DMS114 treated with DMSO at 0.1 percent for 48 hours (cell line): ENCODE data around the gene CDK12.

Experiments used
- DNase-seq: peaks from one replicate; lab custom pipeline; 2025; ENCODE audit not compliant: unreplicated experiment; lab: John Stamatoyannopoulos, UW

CDK12 gene

GRCh38 chr17:39548494-39549225, 87.4 kb downstream of the CDK12 start:
- DNase-seq, result no peak

- no peak for DNase-seq
These were observed 88.7 kb downstream of the CDK12 start for GRCh38 chr17:39549747-39550573.

GRCh38 chr17:39551879-39552278, 90.6 kb downstream of the CDK12 start:
- DNase-seq, result no peak

DNA sequence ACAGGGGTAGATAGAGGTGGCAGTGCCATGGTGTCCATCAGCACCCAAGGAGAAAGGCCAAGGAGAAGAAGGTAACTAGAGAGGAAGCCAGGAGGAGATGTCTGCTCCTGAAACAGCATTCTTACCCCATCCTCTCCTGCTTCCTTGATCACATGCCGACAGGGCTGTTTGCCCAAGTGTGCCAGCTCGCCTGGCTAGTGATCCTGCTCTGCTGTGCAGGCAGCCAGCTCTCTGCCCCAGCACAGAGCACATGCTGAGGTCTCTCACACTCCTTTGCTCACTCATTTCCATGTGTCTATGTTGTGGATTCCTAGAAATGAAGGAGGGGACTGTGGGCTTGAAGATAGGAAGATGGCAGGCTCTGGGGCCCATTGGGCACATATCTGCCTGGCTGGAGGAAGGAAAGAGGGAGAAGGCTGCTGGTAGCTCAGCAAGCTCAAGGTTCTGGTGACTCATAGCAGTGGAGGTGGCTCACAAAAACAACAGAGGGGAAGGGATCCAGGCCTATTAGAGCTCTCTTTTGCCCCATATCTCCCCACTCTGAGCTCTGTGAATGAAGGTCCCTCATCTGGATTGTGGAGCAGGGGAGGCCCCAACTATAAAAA, 92.2 kb downstream of the CDK12 start:
- DNase-seq, result no peak

- DNase-seq, result no peak
These were observed 94.1 kb downstream of the CDK12 start for GRCh38 chr17:39555368-39555767.

- no peak for DNase-seq
These were observed 95.1 kb downstream of the CDK12 start for GRCh38 chr17:39556423-39556822.

- DNase-seq, result no peak
These were observed 101.1 kb downstream of the CDK12 start for GRCh38 chr17:39562395-39562794.

- DNase-seq, result no peak
These were observed 101.7 kb downstream of the CDK12 start for GRCh38 chr17:39562976-39563375.

DNA sequence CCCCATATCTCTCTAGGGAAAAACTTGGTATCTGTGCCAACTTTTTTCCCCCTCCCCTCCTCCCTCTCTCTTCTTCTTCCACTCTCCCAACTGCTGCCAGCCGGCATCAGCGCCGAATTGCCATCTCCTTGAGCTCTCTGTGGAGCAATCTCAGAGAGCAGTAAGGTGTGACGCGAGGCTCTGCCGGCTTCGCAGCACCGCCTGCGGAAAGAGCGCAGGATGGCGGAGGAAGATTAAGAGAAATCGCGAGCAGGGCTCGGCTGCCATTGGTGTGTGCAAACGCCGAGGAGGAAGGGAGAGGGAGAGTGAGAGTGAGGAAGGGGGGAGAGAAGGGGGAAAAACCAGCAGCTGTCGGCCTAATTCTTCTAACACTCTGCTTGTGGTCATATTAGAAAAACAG, 102.2 kb downstream of the CDK12 start:
- no peak for DNase-seq

- no peak for DNase-seq
These were observed 103.0 kb downstream of the CDK12 start for GRCh38 chr17:39564211-39564848.

GRCh38 chr17:39566094-39566850, 105.0 kb downstream of the CDK12 start:
- no peak for DNase-seq

DNA sequence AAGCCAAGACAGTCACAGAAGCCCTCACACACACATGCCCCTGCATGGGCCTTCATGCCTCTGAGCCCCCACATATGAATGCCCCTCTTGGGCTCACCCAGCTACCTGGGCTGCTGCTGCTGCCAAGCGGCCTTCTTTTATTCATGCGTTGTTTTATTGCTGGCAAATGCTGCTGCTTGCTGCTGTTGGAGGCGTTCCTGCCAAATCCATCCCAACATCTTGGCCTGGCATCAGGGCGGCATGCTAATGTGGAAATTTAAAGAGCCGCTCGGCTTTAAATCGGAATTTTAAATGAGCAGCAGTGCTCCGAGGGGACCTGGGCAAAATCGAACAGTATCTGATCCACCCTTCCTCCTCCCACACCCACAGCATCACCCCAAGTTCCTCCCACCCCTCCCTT, 107.4 kb downstream of the CDK12 start:
- no peak for DNase-seq

DNA sequence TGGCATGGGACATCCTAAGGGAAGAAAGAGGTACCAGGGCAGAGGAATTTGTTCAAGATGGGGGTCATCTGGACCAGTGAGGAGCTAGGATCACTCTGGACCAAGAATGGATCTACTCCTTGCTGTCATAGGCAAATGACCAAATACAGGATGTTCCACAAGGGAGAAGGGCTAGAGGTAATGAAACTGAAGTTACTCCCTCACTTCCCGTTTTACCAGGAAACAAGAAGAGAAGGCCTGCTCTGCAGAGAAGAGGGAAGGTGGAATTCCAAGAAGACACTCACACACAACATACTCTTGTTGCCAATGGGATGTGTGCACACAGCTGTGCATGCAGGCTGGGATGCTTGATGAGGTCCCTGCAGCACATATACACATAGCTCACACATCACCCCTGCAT, 107.8 kb downstream of the CDK12 start:
- no peak for DNase-seq

DNA sequence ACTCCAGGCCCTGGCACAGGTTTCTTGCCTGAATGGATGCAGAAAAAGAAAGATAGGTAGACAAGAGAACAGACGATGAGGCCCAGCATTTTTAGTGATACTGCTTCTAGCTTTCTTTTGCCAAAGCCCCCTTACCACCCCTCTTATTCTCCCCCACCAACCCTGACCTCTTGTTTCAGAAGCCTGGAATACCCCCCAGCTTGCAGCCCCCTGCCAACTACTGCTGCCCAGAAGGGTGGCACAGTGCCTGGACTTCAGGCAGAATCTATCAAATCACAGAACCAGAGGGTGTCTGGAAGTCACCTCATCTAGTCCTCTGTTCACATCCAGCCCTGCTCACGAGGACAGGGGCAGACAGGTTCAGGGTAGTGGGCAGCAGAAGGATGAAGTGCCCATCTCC, 110.8 kb downstream of the CDK12 start:
- DNase-seq, result no peak

DNA sequence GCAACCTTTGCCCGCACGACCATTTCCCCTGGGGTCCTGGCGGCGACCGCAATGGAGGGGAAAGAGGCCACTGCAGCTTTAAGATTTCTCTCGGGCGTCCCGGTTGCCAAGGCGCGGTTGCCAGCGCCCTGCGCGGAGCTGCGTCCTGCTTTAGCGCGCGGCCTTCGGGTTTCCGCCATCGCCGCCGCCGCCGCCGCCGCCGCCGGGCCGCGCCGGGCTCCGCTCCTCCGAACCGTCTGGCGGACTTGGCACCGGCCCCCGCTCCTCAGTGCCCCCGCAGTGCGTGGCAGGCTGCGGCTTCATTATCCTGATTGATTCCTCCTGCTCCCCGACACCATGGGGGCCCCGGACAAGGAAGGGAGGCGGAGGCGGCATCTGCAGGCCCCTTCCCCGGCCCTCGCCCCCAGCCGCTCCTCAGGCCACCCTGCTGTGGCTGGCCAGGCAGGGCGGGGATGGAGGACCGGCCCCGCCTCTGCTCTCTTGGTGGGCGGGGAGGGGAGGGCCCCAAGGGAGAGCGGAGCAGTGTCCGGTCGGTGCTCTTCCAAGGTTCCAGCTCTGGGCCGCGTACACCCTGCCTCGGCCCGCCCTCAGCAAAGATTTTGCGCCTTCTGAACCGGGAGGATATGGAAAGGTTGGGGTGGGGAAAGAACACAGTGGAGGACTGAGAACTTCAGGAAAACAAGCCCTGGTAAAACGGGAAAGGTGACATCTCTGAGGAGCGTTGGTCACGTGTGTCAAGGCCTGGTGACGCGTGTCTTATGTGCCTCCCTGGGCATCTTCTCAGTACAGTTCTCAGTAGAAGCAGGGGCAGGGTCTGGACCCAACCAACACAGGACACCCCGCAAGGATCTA, 112.4 kb downstream of the CDK12 start:
- peak; percentile 48 for DNase-seq

GRCh38 chr17:39576187-39576586, 114.9 kb downstream of the CDK12 start:
- DNase-seq, result peak; percentile 13

DNA sequence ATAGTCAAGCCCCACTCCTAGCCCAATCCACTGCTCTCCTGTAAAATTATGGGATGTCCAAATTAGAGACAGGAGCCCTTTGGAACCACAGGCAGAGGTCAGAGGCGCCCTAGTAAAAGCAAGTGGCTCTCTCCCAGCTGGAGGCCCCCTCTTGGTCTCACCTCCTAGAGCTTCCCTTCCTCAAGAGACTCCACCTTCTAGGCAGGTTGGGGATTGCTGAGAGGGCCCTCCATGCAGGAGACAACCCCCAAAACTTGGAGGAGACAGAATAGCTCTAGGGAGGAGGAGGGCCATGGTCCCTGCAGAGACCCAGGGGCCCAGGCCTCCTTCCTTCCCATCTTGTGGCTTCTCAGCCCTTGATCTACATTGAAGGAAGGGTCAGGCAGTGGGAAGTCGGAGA, 117.0 kb downstream of the CDK12 start:
- no peak for DNase-seq

DNA sequence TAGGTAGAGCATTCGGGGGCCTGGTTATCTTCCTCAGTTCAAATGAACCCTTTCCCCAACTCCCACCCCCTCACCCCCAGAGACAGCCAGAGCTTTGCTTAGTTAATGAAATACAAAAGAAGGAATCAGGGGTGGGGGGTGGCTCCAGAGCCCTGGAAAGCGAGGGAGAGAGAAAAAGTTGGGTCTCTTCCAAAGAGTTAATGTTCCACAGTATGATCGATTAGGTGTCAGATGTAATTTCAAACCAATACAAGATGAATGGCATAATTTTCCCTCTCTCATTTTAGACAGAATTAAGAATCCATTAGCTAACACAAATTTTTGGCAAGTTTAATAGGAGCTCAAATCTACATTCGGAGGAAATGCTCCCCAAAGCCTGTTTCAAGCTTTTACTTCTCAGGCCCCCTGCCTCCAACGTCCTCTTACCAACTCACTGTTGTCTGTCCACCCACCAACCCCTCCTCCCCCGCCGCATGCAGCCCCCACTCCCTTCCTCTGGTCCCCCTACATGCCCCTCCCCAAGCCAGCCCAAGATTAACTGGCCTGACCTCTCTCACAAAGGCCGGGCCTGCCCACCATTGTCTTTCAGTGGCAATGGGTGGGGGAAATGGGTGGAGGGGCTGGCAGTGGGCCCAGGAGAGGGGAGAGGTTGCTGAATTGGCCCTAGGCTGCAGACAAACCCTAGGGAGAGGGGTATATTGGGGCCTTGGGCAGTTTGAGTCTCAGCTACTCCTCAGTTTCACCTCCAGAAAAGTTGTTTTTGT, 118.2 kb downstream of the CDK12 start:
- DNase-seq, result no peak

- DNase-seq, result no peak
These were observed 118.8 kb downstream of the CDK12 start for GRCh38 chr17:39580082-39580468.
